ENCODE data around the gene IKBKG.

The IKBKG gene

GRCh38 chrX:154507673-154508383, 39.6 kb upstream of the IKBKG start:
- H3K4me3 ChIP-seq (ENCODE audit: low read depth, low read length), result no peak overlapping the region
- TF ChIP-seq, protein P1, sequence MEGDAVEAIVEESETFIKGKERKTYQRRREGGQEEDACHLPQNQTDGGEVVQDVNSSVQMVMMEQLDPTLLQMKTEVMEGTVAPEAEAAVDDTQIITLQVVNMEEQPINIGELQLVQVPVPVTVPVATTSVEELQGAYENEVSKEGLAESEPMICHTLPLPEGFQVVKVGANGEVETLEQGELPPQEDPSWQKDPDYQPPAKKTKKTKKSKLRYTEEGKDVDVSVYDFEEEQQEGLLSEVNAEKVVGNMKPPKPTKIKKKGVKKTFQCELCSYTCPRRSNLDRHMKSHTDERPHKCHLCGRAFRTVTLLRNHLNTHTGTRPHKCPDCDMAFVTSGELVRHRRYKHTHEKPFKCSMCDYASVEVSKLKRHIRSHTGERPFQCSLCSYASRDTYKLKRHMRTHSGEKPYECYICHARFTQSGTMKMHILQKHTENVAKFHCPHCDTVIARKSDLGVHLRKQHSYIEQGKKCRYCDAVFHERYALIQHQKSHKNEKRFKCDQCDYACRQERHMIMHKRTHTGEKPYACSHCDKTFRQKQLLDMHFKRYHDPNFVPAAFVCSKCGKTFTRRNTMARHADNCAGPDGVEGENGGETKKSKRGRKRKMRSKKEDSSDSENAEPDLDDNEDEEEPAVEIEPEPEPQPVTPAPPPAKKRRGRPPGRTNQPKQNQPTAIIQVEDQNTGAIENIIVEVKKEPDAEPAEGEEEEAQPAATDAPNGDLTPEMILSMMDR (IDR thresholded peaks at IDR 0.05; ENCODE audit: low read depth, low read length), result no peak
- in situ Hi-C loops (cut with HindIII; ENCODE audit: low sequenced_read_pairs), result no loop called here

GRCh38 chrX:154508384-154508745, 39.1 kb upstream of the IKBKG start:
- in situ Hi-C loops (cut with HindIII; ENCODE audit: low sequenced_read_pairs), result no loop called here
- TF ChIP-seq, protein P1 (IDR thresholded peaks at IDR 0.05; ENCODE audit: low read depth, low read length), result no peak
- DNase-seq (ENCODE audit: low read depth, low spot score), result no peak
- H3K4me3 ChIP-seq (ENCODE audit: low read depth, low read length), result no peak overlapping the region

More at GRCh38 chrX:154507673-154508383, 39.6 kb upstream of the IKBKG start:
- no peak for DNase-seq (ENCODE audit: low read depth, low spot score)

GRCh38 chrX:154509455-154509854, 38.0 kb upstream of the IKBKG start:
- TF ChIP-seq, protein P1 (IDR thresholded peaks at IDR 0.05; ENCODE audit: low read depth, low read length), result no peak
- in situ Hi-C loops (cut with HindIII; ENCODE audit: low sequenced_read_pairs), result no loop called here
- no peak overlapping the region for H3K4me3 ChIP-seq (ENCODE audit: low read depth, low read length)
- DNase-seq (ENCODE audit: low read depth, low spot score), result no peak

GRCh38 chrX:154511761-154512160, 35.7 kb upstream of the IKBKG start:
- in situ Hi-C loops (cut with HindIII; ENCODE audit: low sequenced_read_pairs), result no loop called here
- DNase-seq (ENCODE audit: low read depth, low spot score), result no peak
- TF ChIP-seq, protein P1 (IDR thresholded peaks at IDR 0.05; ENCODE audit: low read depth, low read length), result no peak
- no peak overlapping the region for H3K4me3 ChIP-seq (ENCODE audit: low read depth, low read length)

DNA sequence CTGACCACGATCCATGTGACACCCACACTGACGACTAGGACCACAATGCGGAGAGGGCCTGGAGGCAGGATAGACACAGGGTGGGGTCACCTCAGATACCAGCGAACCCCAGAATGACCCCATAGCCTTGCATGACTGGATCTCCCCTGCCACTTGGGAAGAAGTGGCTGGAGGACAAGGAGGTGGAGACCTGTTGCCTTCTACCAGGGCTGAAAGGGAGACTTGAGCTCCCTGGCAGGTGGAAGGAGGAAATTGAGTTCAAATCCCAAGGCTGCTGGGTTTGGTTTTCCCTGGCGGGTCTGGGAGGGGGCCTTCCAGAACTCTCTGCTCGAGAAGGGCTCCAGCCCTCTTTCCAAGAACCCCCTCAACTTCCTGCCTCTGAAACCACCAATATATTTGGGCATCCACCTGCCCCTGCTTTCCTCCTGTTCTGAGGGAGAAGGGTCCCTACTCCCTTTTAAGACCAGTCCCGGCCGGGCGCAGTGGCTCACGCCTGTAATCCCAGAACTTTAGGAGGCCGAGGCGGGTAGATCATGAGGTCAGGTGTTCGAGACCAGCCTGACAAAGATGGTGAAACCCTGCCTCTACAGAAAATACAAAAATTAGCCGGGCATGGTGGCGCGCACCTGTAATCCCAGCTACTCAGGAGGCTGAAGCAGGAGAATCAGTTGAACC, 34.4 kb upstream of the IKBKG start:
- in situ Hi-C loops (cut with HindIII; ENCODE audit: low sequenced_read_pairs), result no loop called here
- no peak for DNase-seq (ENCODE audit: low read depth, low spot score)
- H3K4me3 ChIP-seq (ENCODE audit: low read depth, low read length), result no peak overlapping the region
- TF ChIP-seq, protein P1 (IDR thresholded peaks at IDR 0.05; ENCODE audit: low read depth, low read length), result no peak

DNA sequence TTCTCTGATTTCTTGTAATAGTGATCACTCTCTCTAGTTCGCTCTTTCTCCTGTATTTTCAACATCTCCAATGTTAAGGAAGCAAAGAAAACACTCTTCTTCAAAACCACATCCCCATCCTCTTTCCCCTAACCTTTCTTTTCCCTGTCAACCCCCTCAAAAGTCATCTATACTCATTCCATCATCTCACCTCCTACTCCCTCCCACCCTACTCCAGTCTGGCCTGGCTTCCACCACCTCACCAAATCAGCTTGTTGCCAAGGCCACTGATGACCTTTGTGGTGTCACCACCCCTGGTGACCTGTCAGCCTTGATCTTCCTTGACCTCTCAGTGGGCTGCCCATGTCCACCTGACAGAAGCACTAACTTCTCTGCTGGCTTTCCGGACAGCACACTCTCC, 33.7 kb upstream of the IKBKG start:
- in situ Hi-C loops (cut with HindIII; ENCODE audit: low sequenced_read_pairs), result no loop called here
- TF ChIP-seq, protein P1 (IDR thresholded peaks at IDR 0.05; ENCODE audit: low read depth, low read length), result no peak
- no peak overlapping the region for H3K4me3 ChIP-seq (ENCODE audit: low read depth, low read length)
- DNase-seq (ENCODE audit: low read depth, low spot score), result no peak

Measured in astrocyte of the spinal cord (primary cell).